Measurements from ENCODE around the gene POLD4.

Gene POLD4

DNA sequence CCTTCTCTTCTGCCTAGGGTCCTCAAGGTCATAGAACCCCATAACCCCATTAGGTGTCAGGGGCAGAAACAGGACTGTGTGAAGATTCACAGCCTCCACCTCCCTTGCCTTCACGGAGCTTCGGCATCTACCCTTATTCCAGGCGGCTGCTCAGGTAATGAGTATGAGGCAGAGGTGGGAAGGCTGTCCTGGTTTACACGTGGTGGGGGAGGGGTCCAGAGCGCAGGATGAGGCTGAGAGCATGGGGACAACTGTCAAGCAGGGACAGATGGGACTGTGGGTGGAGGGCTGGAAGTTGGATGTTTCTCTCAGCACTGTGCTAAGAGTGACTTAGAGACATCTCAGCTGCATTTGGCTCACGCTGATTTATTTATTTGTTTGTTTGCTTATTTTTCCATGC lies 34.2 kb upstream of the POLD4 start:
- no peak for DNase-seq (ENCODE audit: low read depth)

DNA sequence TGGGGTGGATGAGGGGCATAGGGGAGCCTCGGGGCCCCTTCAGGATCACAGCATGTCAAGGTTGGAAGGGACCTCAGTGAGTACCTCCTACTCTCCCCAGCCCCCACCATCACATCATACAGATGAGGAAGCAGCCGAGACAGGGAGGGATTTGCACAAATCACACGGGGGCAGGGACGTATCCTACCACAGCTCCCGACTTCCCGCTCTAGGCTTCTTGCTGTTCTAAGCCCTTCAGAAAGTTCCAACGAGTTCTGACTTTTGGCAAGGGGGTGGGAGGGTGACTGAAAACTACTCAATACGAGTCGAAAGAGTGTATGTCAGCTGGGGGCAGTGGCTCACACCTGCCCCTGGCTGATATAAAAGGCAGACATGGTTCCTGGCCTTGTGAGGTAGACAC lies 33.7 kb upstream of the POLD4 start:
- DNase-seq (ENCODE audit: low read depth), result no peak

DNA sequence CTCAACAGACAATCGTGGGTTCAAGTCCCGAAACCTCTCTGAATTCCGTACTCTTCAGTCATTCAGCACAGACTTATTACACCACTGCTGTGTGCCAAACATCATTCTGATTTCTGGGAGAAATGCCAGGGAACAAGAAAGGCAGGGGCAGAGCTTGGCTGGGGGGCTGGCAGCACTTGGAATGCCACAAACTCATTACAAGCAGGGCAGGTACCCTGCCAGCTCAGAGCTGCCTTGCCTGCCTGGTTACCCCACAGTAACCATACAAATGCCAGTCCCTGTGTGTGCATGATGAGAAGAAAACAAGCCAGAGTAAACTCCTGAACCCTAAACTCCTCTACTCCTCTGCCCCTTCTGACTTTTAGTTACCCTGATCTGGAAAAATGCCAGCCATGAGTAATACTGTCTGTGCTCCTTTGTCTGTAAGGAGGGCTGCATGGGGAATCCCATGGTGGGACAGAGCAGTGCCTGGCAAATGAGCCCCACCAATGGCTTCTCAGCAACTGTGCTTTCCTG lies 31.6 kb upstream of the POLD4 start:
- DNase-seq (ENCODE audit: low read depth), result no peak

DNA sequence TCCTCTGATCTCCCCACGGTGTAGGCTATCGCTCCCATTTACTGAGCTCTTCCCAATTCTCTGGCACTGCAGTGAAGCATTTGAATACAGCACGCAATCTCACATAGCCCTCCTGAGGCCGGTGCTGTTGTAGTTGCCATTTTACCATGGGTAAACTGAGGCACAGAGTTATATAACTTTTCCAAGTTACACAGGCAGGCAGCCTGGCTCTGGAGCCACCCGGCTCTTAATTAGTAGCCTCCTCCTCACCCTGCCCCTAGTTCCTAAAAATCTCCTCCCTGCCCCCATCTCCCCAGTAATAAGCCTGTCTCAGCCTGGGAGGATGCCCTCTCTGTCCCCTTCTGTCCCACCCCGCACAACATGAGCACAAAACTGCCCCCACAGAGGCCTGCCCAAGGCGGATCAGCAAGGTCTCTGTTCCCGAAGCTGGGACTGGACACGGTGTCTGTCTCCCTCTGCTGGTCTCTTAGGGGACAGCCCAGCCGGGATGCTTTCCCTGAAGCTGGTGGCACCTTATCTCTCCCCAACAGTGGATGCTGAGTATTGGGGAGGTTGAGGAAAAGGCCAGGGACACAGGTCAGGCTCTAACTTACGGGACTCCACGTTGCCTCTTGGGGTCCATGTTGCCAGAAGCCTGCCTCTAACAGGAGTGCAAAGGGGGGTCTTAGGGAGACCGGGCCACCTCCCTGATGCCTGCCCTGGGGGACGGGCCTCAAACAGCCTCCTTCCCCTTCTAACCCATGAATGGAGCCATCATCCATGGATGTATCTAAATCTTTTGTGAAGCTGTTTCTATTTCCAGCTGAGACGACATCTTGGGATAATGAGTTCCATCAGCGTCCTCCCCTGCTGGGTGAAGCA lies 29.2 kb upstream of the POLD4 start:
- no peak for DNase-seq (ENCODE audit: low read depth)

DNA sequence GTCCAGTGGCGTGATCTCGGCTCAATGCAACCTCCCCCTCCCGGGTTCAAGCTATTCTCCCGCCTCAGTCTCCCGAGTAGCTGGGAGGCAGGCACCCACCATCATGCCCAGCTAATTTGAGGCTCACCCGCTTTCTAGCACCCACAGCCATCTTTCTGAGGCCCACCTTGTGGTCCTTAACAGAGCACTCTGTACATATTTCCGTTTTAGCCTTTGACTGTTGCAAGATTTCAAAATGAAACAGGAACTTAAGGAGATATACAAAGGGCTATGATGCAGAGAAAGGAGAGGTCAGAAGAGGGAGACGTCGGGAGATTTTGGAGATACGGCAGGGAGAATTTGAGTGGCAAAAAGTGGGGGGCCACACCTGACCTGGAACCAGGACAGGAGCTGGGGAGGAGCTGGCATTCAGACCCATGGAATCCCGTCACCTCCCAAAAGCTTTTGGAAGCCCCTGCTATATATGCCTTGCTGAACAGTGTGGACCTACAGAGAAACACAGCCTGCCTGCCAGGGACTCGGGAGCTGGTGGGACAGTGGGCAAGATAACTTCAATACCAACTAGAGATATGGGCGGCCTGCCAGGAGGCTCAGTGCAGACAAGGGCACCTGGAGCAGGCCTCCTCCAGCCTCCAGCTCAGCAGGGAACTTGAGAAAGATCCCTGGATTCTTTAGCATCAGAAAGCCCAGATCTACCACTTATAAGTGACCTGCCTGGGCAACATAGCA lies 28.1 kb upstream of the POLD4 start:
- no peak for DNase-seq (ENCODE audit: low read depth)

DNA sequence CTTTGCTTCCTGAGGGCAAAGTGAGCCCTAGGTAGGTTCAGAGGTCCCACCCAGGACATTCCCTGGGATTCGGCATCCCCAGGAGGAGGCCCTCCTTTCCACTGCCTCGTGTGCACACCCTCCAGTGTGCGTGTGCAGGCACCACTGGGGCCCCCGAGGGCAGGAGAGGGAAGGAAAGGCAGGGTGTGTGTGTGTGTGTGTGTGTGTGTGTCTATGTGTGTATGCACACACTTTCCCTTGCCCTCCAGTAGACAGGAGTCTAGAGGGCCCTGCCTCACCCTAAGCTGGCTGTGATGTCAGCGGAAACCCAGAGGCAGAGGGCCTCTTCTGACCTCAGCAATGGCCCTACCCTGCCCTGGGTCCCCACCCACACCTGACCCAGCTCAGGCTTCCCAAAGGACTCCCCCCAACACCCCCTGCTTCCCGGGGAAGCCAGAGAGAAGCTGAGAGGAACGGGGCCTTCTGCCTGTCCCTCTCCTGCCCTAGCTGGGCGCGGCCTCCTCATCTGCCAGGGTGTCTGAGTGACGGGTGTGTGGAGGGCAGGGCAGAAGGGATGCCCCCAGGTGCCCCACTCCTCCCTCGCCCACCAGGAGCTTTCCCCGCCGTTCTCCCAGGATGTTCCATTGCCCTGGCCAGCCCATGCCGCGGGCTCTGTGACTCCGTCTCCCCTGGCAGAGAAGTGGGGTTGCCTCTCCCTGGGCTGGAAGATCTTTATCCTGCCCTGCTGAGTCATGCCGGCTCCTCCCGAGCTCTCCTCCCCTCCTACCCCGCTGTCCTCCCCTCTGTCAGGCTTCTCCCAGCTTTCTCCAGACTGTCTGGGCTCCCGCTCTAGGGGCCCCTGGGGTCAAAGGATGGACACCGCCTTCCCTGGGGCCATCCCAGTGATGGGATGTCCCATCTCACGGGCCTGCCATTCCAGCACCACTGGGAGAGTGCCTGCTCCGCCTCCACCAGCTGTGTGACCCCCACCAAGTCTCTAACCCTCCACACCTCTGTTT lies 26.0 kb upstream of the POLD4 start:
- DNase-seq (ENCODE audit: low read depth), result no peak

DNA sequence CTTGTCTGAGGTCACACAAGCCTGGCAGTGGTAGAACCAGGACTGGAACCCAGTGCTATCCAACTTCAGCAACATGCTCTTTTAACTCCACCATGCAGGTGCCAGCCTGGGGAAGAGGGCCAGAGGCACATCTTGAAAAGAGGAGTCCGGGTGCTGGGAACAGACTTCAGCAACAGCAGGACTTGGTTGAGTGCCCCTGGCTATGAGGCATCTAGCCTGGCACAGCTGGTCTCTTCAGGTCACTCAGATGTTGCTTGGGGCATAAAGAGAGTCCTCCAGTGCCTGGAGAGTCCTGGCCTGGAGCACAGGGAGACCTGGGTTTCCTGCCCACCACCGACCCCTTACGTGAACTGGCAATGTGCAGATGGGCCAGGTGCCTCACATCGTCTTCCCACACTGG lies 25.2 kb upstream of the POLD4 start:
- no peak for DNase-seq (ENCODE audit: low read depth)

DNA sequence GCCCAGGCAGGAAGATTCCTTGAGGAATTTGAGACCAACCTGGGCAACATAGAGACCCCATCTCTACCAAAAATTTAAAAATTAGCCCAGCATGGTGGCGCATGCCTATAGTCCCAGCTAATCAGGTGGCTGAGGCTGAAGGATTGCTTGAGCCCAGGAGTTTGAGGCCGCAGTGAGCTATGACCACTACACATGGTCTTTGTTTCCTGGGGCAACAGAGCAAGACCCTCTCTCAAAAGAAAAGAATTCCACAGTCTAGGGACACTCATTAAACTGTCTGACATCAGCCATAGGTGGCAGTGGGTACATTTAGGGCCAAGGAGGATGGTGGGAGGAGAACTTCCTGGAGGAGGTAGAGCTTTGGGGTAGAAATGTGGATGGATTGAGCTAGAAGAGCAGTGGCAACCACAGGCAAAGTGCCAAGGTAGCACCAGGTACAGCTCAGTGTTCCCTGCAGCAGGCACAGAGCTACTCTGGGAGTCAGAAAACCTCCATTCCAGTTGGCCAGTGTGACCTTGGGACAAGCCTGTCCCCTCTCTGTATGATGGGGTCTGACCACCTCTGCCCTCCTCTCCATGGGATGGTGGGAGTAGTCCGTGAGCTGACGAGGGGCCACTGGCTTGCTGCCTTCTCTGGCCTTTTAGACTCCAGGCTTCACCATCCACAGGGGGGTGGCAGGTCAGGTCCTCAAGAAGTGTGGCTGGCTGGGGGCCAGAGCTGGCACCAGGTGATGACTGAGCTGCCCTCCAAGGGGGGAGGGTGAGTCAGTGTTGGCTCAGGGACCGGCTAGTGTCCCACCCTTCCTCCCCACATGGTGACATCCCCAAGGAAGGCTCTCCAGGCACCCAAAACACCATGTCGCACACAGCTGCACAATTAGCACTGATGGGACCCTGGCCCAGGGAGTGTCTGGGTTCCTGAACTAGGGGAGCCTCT lies 23.8 kb upstream of the POLD4 start:
- no peak for DNase-seq (ENCODE audit: low read depth)

DNA sequence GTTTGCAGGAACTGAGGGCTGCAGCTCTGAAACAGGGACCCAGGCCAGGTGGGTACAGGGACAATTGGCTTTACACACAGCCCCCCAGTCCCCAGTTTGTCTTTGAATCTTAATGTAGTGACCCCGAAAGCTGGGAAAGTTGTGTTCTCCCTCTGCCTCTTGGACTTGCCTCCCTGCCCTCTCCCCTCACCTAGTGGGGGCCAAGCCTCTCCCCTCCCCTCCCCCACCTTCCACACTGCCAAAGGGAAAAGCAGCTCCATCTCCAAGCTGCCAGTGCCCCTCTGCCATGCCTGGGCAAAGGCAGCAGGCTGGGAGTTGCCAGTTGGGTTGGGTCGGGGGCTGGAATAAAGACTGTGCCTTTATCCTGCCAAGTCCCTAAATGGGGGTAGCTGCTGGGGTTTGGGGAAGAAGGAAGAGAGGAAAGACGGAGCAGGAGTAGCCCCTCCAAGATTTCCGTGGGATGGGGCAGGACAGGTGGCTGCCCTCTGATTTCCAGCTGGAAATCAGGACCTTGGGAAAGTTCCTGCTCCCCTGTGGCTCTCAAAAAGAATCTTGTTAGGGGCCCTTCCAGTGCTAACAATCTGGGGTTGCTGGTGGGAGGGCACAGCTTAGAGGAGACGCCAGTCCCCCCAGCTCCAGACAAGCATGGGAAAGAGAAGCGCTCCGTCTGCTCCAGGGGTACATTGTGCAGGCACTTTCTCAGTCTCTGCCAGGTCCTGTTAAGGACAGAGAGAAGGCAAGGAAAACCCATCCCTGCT lies 22.9 kb upstream of the POLD4 start:
- no peak for DNase-seq (ENCODE audit: low read depth)

DNA sequence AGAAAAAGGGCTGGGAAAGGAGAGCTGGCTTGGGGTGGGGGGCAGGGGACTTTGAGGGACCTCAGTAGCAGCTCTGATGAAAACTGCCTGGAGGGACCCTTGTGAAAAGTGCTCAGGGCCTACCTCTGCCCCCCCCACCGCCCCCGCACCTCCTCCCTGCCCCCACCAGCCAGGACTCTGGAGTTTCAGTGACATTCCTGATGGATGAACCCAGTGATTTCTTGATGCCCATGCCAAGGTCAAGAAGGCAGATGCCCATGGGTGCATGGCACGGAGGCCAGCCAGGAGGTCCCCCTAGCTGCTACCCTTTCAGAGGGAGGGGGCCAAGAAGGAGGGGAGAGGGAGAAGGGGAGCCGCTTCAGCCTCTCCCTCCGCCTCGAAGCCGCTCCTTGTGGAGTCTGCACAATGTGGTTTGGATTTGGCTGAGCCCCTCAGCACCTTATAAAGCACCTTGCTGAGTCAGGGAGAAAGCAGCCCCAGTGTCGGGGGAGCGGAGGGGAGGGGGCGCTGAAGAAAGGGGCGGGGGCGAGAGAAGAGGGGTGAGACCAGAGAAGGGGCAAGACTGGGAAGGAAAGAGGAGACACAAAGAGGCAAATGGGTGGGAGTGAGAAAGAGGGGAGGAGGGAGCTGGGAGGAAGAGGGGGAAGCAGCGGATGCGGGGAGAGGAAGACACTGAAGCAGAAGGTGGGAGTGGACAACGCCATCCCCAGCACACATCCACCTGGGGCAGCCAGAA lies 22.1 kb upstream of the POLD4 start:
- DNase-seq (ENCODE audit: low read depth), result no peak

DNA sequence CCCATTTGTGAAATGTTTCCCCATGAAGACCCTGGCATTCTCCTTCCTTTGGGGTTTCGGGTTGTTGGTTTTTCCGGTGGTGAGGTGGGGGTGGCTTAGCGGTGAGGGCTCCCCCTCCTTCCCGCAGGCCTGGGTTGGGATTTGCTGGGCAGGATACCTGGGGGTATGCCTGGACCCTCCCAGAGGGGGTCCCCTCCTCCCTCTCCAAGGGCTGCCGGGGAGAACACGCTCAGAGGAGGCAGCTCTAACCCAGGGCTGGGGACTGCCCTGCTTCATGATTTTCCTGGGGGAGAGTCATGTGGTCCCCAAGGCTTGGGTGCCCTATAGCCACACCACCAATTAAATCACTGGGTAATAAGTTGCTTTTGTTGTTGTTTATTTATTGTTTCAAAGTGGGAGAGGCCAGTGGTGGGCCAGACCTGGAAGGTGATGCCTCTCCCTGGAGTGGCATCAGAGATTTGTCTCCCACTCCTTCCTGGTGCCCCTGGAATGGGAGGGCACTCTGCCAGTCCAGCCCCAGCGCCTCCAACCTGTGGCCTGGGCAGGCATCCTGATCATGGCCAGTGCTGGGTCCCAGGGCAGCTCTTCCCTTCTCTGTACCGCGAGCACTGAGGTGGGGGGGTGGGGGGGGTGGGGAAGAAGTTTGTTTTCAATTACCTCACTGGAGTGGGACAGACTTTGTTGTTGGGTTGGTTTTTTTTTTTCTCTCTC lies 21.4 kb upstream of the POLD4 start:
- DNase-seq (ENCODE audit: low read depth), result no peak

DNA sequence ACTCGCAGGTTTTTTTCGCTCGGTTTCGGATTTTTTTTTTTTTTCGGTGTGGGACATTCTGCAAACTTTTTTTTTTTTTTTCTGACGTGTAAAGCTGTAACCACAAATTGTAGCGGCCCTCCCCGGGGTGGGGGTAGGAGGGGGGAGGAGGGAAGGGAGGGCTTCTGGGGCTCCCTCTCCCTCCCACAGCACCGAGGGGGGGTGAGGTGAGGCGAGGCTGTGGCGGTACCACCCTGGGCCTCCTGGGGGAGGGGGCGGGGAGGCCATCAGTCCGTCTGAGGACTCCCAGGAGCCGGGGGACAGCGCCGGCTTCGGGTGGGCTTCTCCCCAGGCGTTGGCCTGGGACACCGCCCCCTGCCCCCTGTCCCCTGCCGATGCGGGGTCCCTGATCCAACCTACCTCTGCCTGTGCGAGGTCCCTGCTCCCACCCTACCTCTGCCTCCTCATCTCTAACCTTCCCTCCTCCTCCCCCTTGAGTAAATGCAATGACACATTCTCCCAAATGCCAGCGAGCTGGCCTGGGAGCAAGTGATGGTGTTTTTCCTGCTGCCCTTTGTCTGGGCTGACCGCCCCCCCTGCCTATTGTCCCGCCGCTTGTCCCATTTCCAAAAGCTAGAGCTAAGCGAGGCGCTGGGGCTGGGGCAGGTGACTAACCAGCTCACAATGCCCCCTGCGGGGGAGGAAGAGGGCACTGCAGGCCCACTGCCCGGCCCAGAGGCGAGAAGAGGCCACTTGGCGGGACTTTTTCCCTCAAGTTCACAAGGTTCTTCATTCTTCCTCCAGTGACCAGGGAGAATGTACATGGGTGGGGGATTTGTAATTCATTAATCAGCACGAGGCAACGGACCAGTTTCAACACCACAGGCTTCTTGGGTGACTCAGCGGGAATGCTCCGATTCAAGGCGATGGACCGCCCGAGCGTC lies 20.6 kb upstream of the POLD4 start:
- peak; percentile 96 for DNase-seq (ENCODE audit: low read depth)

DNA sequence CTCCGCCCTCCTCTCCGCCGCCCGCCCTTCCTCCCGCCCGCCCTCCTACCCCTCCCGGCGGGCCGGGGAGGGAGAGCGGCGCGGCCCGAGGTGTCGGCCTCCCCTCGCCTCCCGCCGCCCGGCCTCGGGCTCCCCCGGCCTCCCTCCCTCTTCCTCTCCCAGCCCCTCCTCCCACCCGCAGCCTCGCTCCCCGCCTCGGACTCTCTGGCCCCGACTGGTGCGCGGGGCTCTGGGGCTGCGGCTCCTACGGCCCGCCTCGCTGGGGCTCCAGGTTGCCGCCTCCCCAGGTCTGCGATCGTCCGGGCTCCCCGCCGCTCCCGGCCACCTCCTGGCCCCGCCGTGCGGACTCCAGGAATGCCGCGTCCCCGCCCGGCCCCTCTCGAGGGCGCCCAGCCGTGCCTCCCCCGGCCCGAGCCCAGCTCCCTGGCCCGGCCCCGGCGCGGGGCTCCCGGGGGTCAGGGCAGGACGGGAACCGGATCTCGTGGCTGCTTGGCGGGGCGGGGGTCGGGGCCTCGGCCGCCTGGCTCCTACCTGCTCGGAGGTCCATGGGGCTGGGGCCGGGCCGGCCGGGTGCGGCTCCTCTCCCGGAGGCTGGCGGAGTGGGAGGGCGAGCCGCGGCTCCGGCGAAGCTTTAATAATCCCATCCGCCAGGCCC lies 19.8 kb upstream of the POLD4 start, which contains the start of gene CLCF1:
CLCF1 (minus strand) TSS at position 606 of the 655 bp plus-strand sequence; CDS start at position 547, 59 bp downstream.
- no peak for DNase-seq (ENCODE audit: low read depth)

DNA sequence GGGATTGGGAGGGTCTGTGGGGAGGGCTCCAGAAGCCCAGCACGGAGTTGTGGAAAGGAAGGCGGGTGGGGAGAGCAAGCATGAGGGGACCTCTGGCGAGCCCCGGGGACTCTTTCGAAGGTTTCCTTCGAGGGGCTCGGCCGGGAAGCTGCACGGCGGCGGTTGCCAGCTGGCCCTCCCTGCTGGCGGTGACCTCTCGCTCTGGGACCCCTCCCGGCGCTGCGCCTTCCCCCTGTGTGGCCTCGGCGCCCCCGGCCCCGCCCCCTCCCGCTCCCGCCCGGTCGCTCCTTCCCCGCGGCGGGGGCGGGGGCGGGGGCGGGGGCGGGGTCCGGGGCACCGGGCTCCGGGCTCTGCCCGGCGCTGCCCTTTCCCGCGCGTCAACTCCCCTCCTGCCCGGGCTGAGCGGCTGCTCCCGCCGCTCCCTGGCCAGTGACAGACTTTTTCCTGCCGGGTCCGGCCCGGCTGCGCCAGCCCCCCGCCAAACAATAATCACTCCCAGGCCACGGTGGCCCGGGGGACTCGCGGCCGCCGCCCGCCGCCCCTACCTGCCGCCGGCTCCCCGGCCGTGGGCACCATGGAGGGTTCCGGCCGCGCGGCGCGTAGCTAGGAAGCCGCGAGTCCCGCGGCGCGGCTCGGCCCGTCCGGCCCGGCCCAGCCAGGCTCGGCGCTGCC lies 19.1 kb upstream of the POLD4 start:
- no peak for DNase-seq (ENCODE audit: low read depth)

DNA sequence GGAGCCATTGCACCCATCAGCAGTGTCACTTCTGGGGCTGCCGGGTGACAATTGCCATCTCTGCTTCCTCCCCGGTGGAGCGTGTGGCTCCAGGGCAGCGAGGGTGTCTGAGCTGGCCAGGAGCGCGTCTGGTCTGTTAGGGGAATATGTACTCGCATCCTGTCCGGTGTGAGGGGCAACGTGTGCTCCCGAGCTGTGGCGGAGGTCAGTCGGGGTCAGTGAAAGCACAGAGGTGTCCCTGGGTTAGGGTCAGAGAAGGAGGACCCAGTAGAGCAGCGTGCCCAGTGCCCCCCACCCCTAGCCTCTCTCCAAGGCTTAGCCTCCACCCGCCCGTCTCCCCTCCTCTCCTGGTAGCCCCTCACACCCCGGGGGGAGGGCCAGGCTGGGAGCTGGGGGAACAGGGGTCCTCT lies 18.6 kb upstream of the POLD4 start:
- DNase-seq (ENCODE audit: low read depth), result no peak

DNA sequence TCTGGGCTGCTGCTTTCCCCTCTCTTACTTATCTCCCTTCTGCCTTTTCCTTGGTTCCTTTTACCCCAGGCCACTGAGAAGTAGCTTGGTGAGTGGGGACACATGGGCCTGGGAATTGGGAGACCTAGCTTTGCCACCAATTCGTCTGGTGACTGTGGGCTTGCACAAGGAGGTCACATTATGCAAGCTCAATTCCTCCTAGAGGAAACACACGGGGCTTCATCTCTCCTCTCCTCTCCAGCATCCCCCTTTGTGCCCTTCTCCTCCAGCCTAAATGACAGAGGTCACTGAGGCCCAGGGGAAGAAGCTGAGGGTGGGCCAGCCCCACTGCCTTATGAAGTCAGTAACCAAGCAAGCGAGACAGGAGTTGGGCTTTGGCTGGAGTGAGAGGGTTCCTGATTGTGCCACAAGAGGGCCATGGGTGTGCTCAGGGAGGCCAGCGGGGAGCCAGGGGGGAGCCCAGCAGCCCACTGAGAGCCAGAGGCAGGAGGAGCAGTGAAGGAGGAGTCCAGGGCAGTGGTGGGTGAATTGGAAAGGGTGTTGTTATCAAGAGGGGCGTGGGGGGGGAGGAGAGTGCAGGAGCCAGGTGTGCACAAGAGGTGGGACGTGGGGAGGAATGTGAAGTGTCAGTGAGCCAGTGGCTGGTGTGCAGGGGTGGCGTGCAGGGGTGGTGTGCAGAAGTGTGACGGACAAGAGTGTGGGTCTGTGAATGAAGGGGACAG lies 18.0 kb upstream of the POLD4 start:
- no peak for DNase-seq (ENCODE audit: low read depth)

Data from GM04503 (cell line).